Nephron (organoid): ENCODE results near the gene C10orf62.

Experiments used
- H3K27ac Mint-ChIP-seq, 3 experiments: 2 replicates each; pipeline ENCODE4 v1.8.0; 2020; ENCODE audit warnings: mixed read lengths in 3 of 3, mild to moderate bottlenecking in 2 of 3, moderate library complexity in 1 of 3
- H3K27me3 Mint-ChIP-seq: 2 replicates; pipeline ENCODE4 v1.8.0; 2021; ENCODE audit warnings: low read depth, mild to moderate bottlenecking, moderate library complexity, mixed read lengths
- H3K36me3 Mint-ChIP-seq: 2 replicates; pipeline ENCODE4 v1.8.0; 2020; ENCODE audit warnings: low read depth, mixed read lengths
- H3K4me1 Mint-ChIP-seq: 2 replicates; pipeline ENCODE4 v1.8.0; 2020; ENCODE audit warnings: mixed read lengths
- H3K4me3 Mint-ChIP-seq, 3 experiments: 2 replicates each; pipeline ENCODE4 v1.8.0; 2020; ENCODE audit warnings: mild to moderate bottlenecking in 3 of 3, mixed read lengths in 3 of 3, moderate library complexity in 2 of 3
- H3K9me3 Mint-ChIP-seq: 2 replicates; pipeline ENCODE4 v1.8.0; 2020; ENCODE audit warnings: mixed read lengths
- CTCF ChIP-seq, 3 experiments: fragments of 200-600 bp; sonication (generic); IDR thresholded peaks; one replicate each; pipeline ENCODE4 v1.5.0; 2021; ENCODE audit warnings: antibody characterized with exemption in 3 of 3; ENCODE audit not compliant: unreplicated experiment in 3 of 3

The C10orf62 gene

GRCh38 chr10:97547271-97547600 lies 42.3 kb upstream of the C10orf62 start:
- H3K27ac Mint-ChIP-seq: peak overlapping the region; percentile 78 to 88 (median 82)
- H3K4me3 Mint-ChIP-seq: peak overlapping the region in 1 of 3 experiments; percentile 36
- H3K36me3 Mint-ChIP-seq: no peaks in the 10 kb centered on the region
- H3K27me3 Mint-ChIP-seq: no peaks in the 10 kb centered on the region
- TF ChIP-seq CTCF (IDR thresholded peaks at IDR 0.05; ENCODE audit: unreplicated experiment in 3 of 3): no peak
- H3K4me1 Mint-ChIP-seq: peaks cover 71% of the 10 kb centered on the region
- H3K9me3 Mint-ChIP-seq: no peaks in the 10 kb centered on the region

GRCh38 chr10:97547962-97548361 lies 41.6 kb upstream of the C10orf62 start:
- peaks cover 64% of the 10 kb centered on the region for H3K4me1 Mint-ChIP-seq
- H3K4me3 Mint-ChIP-seq: no peak overlapping the region
- no peaks in the 10 kb centered on the region for H3K9me3 Mint-ChIP-seq
- H3K27ac Mint-ChIP-seq: peak overlapping the region; percentile 78 to 94 (median 89)
- no peaks in the 10 kb centered on the region for H3K27me3 Mint-ChIP-seq
- no peak for TF ChIP-seq CTCF (IDR thresholded peaks at IDR 0.05; ENCODE audit: unreplicated experiment in 3 of 3)
- no peaks in the 10 kb centered on the region for H3K36me3 Mint-ChIP-seq

- H3K9me3 Mint-ChIP-seq: no peaks in the 10 kb centered on the region
- H3K4me1 Mint-ChIP-seq: peaks cover 62% of the 10 kb centered on the region
- peak overlapping the region; percentile 30 to 88 (median 83) for H3K27ac Mint-ChIP-seq
- H3K27me3 Mint-ChIP-seq: no peaks in the 10 kb centered on the region
- no peaks in the 10 kb centered on the region for H3K36me3 Mint-ChIP-seq
- no peak overlapping the region for H3K4me3 Mint-ChIP-seq
- no peak for TF ChIP-seq CTCF (IDR thresholded peaks at IDR 0.05; ENCODE audit: unreplicated experiment in 3 of 3)
Measured at GRCh38 chr10:97548828-97549455, 40.6 kb upstream of the C10orf62 start.

- H3K27ac Mint-ChIP-seq: peak overlapping the region; percentile 48 to 88 (median 83)
- no peak overlapping the region for H3K4me3 Mint-ChIP-seq
- H3K27me3 Mint-ChIP-seq: no peaks in the 10 kb centered on the region
- no peaks in the 10 kb centered on the region for H3K36me3 Mint-ChIP-seq
- TF ChIP-seq CTCF (IDR thresholded peaks at IDR 0.05; ENCODE audit: unreplicated experiment in 3 of 3): no peak
- H3K4me1 Mint-ChIP-seq: peaks cover 56% of the 10 kb centered on the region
- no peaks in the 10 kb centered on the region for H3K9me3 Mint-ChIP-seq
Measured at GRCh38 chr10:97549587-97550322, 39.8 kb upstream of the C10orf62 start.

- H3K9me3 Mint-ChIP-seq: peaks cover 3% of the 10 kb centered on the region
- peak overlapping the region; percentile 48 to 88 (median 83) for H3K27ac Mint-ChIP-seq
- H3K27me3 Mint-ChIP-seq: no peaks in the 10 kb centered on the region
- H3K4me3 Mint-ChIP-seq: peak overlapping the region in 1 of 3 experiments; percentile 0
- H3K36me3 Mint-ChIP-seq: peaks cover 4% of the 10 kb centered on the region
- H3K4me1 Mint-ChIP-seq: peaks cover 49% of the 10 kb centered on the region
- TF ChIP-seq CTCF (IDR thresholded peaks at IDR 0.05; ENCODE audit: unreplicated experiment in 3 of 3): no peak
Measured at GRCh38 chr10:97550336-97551149, 39.0 kb upstream of the C10orf62 start.
